Body of pancreas (tissue), 4 donors: ENCODE data around the gene SLC26A5.

ENCODE experiments used
- POLR2A ChIP-seq, 3 donors: fragments of 450-650 bp; IDR thresholded peaks; one replicate each; pipeline ENCODE4 v1.6.1; 2016; ENCODE audit warnings: antibody characterized with exemption in 3 of 3, mild to moderate bottlenecking in 2 of 3
- TF ChIP-seq, protein P1 (sequence below), 7 experiments: fragments of 450-650 bp in 4 of 7; fragments of 200-600 bp in 3 of 7; sonication (generic) in 3 of 7; IDR thresholded peaks; one replicate each; pipeline ENCODE4 v1.5.1; 2016 to 2019; ENCODE audit warnings: antibody characterized with exemption in 7 of 7

DNA sequence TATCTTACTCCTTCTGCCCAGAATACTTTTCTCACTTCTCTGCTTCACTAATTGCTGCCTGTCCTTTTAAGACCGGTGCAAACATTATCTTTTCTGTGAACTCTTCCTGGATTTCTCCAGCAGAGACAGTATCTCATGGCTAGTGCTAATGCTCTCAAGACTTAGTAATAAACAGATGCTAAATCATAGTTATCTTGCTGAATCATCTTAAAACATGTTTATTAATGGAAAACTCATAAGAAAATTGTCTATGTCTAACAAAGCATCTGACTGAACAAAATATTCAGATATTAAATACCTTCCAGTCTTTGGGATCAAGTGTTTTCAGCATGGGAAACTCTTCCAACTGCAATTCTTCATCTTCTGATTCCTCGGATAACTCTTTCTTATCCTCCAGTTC is 104.5 kb downstream of the SLC26A5 start:
- TF ChIP-seq, protein P1, sequence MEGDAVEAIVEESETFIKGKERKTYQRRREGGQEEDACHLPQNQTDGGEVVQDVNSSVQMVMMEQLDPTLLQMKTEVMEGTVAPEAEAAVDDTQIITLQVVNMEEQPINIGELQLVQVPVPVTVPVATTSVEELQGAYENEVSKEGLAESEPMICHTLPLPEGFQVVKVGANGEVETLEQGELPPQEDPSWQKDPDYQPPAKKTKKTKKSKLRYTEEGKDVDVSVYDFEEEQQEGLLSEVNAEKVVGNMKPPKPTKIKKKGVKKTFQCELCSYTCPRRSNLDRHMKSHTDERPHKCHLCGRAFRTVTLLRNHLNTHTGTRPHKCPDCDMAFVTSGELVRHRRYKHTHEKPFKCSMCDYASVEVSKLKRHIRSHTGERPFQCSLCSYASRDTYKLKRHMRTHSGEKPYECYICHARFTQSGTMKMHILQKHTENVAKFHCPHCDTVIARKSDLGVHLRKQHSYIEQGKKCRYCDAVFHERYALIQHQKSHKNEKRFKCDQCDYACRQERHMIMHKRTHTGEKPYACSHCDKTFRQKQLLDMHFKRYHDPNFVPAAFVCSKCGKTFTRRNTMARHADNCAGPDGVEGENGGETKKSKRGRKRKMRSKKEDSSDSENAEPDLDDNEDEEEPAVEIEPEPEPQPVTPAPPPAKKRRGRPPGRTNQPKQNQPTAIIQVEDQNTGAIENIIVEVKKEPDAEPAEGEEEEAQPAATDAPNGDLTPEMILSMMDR (IDR thresholded peaks at IDR 0.05): no peak
- no peak for TF ChIP-seq POLR2A (IDR thresholded peaks at IDR 0.05)
